ENCODE results near the gene ERAP2. TPM values are rescaled to one million over a fixed set of nuclear protein-coding genes. Genes with fewer than 3 reads are reported as not detected.

The ERAP2 gene
- total and polyA plus RNA-seq, 2 of the 13 experiments (the other 11 are each of a cell fraction or from before 2014, with no cell fraction given), result 12.8 to 16.6 TPM

- no peak for TF ChIP-seq ZBTB44 (CRISPR knock-in tag; IDR thresholded peaks at IDR 0.05)
- no peak for TF ChIP-seq ZNF766 (CRISPR knock-in tag; IDR thresholded peaks at IDR 0.05; ENCODE audit: borderline replicate concordance)
- TF ChIP-seq HNRNPUL1 (IDR thresholded peaks at IDR 0.05; ENCODE audit: low read depth, low read length), result peak; percentile 74
- peak; percentile 52 for TF ChIP-seq KDM5B (CRISPR knock-in tag; IDR thresholded peaks at IDR 0.05; ENCODE audit: borderline replicate concordance)
- peak; percentile 61; the same call in 1 of the 2 replicates for TF ChIP-seq E2F1 (CRISPR knock-in tag; IDR thresholded peaks at IDR 0.05)
- TF ChIP-seq SMYD3 (CRISPR knock-in tag; IDR thresholded peaks at IDR 0.05), result no peak
- peak; percentile 75; the same call in 1 of the 2 replicates for TF ChIP-seq ZNF619 (CRISPR knock-in tag; IDR thresholded peaks at IDR 0.05)
- TF ChIP-seq PPARG (CRISPR knock-in tag; conservative IDR thresholded peaks at IDR 0.05), result peak; percentile 28
- TF ChIP-seq U2AF2 (IDR thresholded peaks at IDR 0.05; ENCODE audit: low read depth, low read length), result no peak
- no peak for TF ChIP-seq MLLT10 (CRISPR knock-in tag; IDR thresholded peaks at IDR 0.05)
- TF ChIP-seq CCAR2 (optimal IDR thresholded peaks at IDR 0.05; ENCODE audit: low read depth, low read length), result peak; percentile 72
- no peak for TF ChIP-seq RAD51 (IDR thresholded peaks at IDR 0.05; ENCODE audit: borderline replicate concordance)
- TF ChIP-seq ARNT2 (CRISPR knock-in tag; IDR thresholded peaks at IDR 0.05; ENCODE audit: low read depth), result peak; percentile 81
- peak; percentile 83 for TF ChIP-seq HNRNPK (IDR thresholded peaks at IDR 0.05; ENCODE audit: low read depth, low read length, poor library complexity, severe bottlenecking)
- TF ChIP-seq ATF7 (IDR thresholded peaks at IDR 0.05), result no peak
- no peak; the same call in 1 of the 2 replicates for TF ChIP-seq ATF7 (CRISPR knock-in tag; IDR thresholded peaks at IDR 0.05)
- TF ChIP-seq MTERF4 (CRISPR knock-in tag; IDR thresholded peaks at IDR 0.05), result no peak
- TF ChIP-seq SRSF4 (IDR thresholded peaks at IDR 0.05; ENCODE audit: low read depth, low read length, poor library complexity, severe bottlenecking), result no peak
- TF ChIP-seq SOX5 (CRISPR knock-in tag; IDR thresholded peaks at IDR 0.05; ENCODE audit: borderline replicate concordance), result peak; percentile 49; the same call in 1 of the 2 replicates
- no peak; the same call in 1 of the 2 replicates for TF ChIP-seq KDM5A (IDR thresholded peaks at IDR 0.05; ENCODE audit: borderline replicate concordance, low read length)
- no peak for TF ChIP-seq ZBTB38 (CRISPR knock-in tag; IDR thresholded peaks at IDR 0.05)
- TF ChIP-seq ZNF503 (CRISPR knock-in tag; IDR thresholded peaks at IDR 0.05), result no peak; the same call in 1 of the 2 replicates
- TF ChIP-seq ZNF674 (CRISPR knock-in tag; IDR thresholded peaks at IDR 0.05; ENCODE audit: low read depth), result 0 out of 2 replicates have a peak, but pooled peaks have one; percentile 43
- no peak for TF ChIP-seq NONO (IDR thresholded peaks at IDR 0.05)
- TF ChIP-seq NONO (CRISPR knock-in tag; conservative IDR thresholded peaks at IDR 0.05), result peak; percentile 83; the same call in 1 of the 2 replicates
These were observed 59.5 kb downstream of the ERAP2 start, which contains the start of gene LNPEP (continued) for GRCh38 chr5:96935559-96936430.

Measured in HepG2 (cell line).